Kidney (tissue), 14 donors: ENCODE results near the gene ERC2. TPM values are rescaled to one million over a fixed set of nuclear protein-coding genes. Genes with fewer than 3 reads are reported as not detected.

Experiments
- DNase-seq, 5 donors: peaks; one replicate each; pipeline ENCODE4 v3.0.0-alpha.2; 2013 to 2020
- FAIRE-seq: peaks from 2 replicates; lab custom pipeline; 2012; peaks lifted over from hg19 to GRCh38; lab: Jason Lieb, UNC
- H3K27ac ChIP-seq, 2 donors: one replicate each; pipeline ENCODE4 v1.7.0; 2013; ENCODE audit warnings: low read depth in 2 of 2, low read length in 2 of 2, inconsistent platforms in 1 of 2
- H3K27me3 ChIP-seq: one replicate; pipeline ENCODE4 v1.7.1; 2013; ENCODE audit warnings: low read length, inconsistent platforms; ENCODE audit not compliant: control insufficient read depth, insufficient read depth
- H3K36me3 ChIP-seq, 3 donors: one replicate each; pipeline versions ENCODE4 v1.7.0 to v1.7.1; 2013; ENCODE audit warnings: low read length in 3 of 3, control low read depth in 1 of 3, inconsistent platforms in 1 of 3; ENCODE audit not compliant: insufficient read depth in 3 of 3, control insufficient read depth in 2 of 3
- H3K4me1 ChIP-seq, 3 donors: one replicate each; pipeline versions ENCODE4 v1.7.0 to v1.7.1; 2013; ENCODE audit warnings: low read length in 3 of 3, inconsistent platforms in 1 of 3, low read depth in 1 of 3; ENCODE audit not compliant: control insufficient read depth in 2 of 3, insufficient read depth in 2 of 3
- H3K4me3 ChIP-seq, 3 donors: one replicate each; pipeline versions ENCODE4 v1.7.0 to v1.8.1; 2013; ENCODE audit warnings: low read length in 3 of 3, control low read depth in 1 of 3, inconsistent platforms in 1 of 3
- H3K9ac ChIP-seq, 3 donors: one replicate each; pipeline versions ENCODE4 v1.7.0 to v1.7.1; 2013; ENCODE audit warnings: low read length in 3 of 3, control low read depth in 1 of 3, inconsistent platforms in 1 of 3
- H3K9me3 ChIP-seq, 3 donors: one replicate each; pipeline versions ENCODE4 v1.7.0 to v1.7.1; 2013; ENCODE audit warnings: low read length in 3 of 3, control low read depth in 1 of 3, inconsistent platforms in 1 of 3; ENCODE audit not compliant: control insufficient read depth in 2 of 3, insufficient read depth in 1 of 3
- intact Hi-C: fragments of 100-400 bp; cut with DNase I; formaldehyde crosslinking; loops from one replicate; pipeline ENCODE4 v1.11.1; 2022
- polyA plus RNA-seq: library from polyadenylated mRNA; stranded (reverse); fragments of 350-450 nt; fragmentation: Illumina TruSeq; extraction: RNeasy Lipid Tissue Mini Kit (QIAGEN cat#74804); gene quantifications from one replicate; pipeline ENCODE4 v1.2.3, GENCODE V29; 2014; ENCODE audit warnings: low read depth, low replicate concordance; ENCODE audit not compliant: insufficient read depth
- total RNA-seq: library from RNA; stranded (reverse); fragmentation: NEBNext Ultra II Directional; extraction: Animal tissue kit (Norgen Biotek cat#: 25700); gene quantifications from one replicate; pipeline ENCODE4 v1.2.1, GENCODE V29; 2021
- TF ChIP-seq, protein P1 (sequence below): IDR thresholded peaks from 3 replicates; pipeline ENCODE4 v1.5.1; 2012; ENCODE audit warnings: mild to moderate bottlenecking, moderate library complexity, borderline replicate concordance; ENCODE audit not compliant: insufficient read depth; ENCODE audit errors: extremely low read depth
- donor health status: control.
- donor health status: control.
- donor health status: control.
- donor health status: control.
- donor health status: control.
- donor health status: DM: yes; HTN: yes; CAD: no.
- donor health status: Normal renal cell carcinoma (clear cell type).

The ERC2 gene
- total and polyA plus RNA-seq, 2 donors from 2014 or later, result 0.92 to 3.8 TPM

DNA sequence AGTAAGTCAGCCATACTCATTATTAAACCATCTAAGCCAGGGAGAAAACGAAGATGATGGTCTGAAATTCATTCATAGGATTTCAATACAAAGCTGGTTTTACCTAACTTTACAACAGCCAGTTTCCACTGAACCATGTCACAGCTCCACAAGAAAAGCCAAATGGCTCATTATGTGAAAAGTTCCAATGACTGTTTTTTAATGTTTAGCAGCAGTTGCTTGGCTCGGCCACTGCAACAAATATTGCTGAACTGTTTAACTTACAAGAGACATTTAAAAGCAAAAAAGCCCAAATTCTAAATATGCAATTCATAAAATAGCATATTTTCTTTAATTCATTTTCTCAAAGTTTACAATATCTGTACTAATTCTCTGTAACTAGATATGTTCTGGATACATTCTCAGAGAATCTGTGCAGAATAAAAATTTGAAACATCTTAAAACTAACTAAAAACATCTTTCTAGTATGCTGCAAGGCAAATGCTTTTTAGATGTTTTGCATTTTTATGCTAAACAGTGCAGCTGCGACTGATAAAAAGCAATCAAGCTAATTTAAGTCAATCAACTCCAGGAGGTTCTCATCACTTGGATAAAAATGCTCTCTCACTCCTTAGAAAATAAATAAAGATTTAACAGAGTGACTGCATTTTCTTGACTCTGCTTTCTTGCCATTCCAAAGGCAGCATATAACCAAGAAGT lies 356.5 kb downstream of the ERC2 start:
- TF ChIP-seq, protein P1, sequence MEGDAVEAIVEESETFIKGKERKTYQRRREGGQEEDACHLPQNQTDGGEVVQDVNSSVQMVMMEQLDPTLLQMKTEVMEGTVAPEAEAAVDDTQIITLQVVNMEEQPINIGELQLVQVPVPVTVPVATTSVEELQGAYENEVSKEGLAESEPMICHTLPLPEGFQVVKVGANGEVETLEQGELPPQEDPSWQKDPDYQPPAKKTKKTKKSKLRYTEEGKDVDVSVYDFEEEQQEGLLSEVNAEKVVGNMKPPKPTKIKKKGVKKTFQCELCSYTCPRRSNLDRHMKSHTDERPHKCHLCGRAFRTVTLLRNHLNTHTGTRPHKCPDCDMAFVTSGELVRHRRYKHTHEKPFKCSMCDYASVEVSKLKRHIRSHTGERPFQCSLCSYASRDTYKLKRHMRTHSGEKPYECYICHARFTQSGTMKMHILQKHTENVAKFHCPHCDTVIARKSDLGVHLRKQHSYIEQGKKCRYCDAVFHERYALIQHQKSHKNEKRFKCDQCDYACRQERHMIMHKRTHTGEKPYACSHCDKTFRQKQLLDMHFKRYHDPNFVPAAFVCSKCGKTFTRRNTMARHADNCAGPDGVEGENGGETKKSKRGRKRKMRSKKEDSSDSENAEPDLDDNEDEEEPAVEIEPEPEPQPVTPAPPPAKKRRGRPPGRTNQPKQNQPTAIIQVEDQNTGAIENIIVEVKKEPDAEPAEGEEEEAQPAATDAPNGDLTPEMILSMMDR, result no peak
- H3K27me3 ChIP-seq, result no peaks in the 10 kb centered on the region
- H3K36me3 ChIP-seq, result no peaks in the 10 kb centered on the region
- intact Hi-C loops, result no loop called here
- DNase-seq (peak in 2 of 5 donors; percentile 33 to 52), FAIRE-seq (no peak)
- H3K9ac ChIP-seq, result no peak overlapping the region
- no peak overlapping the region for H3K4me3 ChIP-seq
- peaks cover 0 to 7% (median 0%) of the 10 kb centered on the region in 3 donors for H3K9me3 ChIP-seq
- H3K27ac ChIP-seq, result no peak overlapping the region
- peaks cover 0 to 2% (median 0%) of the 10 kb centered on the region in 3 donors for H3K4me1 ChIP-seq

DNA sequence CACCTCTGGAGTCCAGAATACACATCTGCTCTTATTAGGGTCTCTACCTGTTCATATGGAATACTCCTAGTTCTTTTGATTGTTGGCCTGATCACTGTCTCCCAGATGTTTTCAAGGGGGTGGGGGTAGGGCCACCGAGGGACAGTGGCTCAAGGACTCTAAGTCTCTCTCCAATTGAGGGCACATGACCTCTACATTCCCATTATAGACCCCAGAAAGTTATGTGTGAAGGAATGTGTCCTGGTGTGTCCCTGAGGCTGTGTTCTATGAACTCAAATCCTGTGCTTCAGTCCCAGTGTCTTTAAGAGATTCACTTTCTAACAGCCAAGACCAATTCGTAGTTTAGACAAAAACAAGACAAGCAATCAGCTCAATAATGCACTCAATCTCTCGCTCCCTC lies 357.4 kb downstream of the ERC2 start:
- Histone ChIP-seq H3K27ac (no peak overlapping the region), H3K9me3 (peaks cover 0 to 7% (median 0%) of the 10 kb centered on the region in 3 donors), H3K4me3 (no peak overlapping the region), H3K27me3 (no peaks in the 10 kb centered on the region), H3K36me3 (no peaks in the 10 kb centered on the region), H3K9ac (no peak overlapping the region), H3K4me1 (peaks cover 0 to 2% (median 0%) of the 10 kb centered on the region in 3 donors)
- FAIRE-seq, result no peak
- DNase-seq, result no peak
- intact Hi-C loops, result no loop called here
- TF ChIP-seq, protein P1, result no peak

DNA sequence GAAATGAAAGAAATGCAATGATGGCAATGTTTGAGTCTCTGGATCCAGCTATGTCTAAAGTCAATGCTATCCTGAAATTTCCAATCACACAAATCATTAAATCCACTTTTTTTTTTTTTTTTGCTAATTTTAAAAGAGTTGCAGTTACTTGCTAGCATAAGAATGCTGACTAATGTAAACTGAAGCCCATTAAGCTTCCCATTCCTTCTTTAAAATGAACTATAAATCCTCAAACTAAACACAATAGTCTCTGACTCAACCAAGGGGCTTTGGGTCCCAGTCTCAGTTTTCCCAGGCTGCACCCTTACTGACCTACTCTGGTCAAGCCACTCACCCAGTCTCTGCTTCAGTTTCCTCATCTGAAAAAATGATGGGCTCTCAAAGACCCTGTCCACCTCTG lies 361.1 kb downstream of the ERC2 start:
- intact Hi-C loops, result no loop called here
- H3K4me3 ChIP-seq, result no peak overlapping the region
- TF ChIP-seq, protein P1, result no peak
- H3K36me3 ChIP-seq, result no peaks in the 10 kb centered on the region
- DNase-seq (no peak), FAIRE-seq (no peak)
- H3K9ac ChIP-seq, result no peak overlapping the region
- H3K9me3 ChIP-seq, result no peaks in the 10 kb centered on the region
- no peak overlapping the region for H3K27ac ChIP-seq
- peaks cover 0 to 2% (median 0%) of the 10 kb centered on the region in 3 donors for H3K4me1 ChIP-seq
- H3K27me3 ChIP-seq, result no peaks in the 10 kb centered on the region
